ENCODE results near the gene NEU2. TPM values are rescaled to one million over a fixed set of nuclear protein-coding genes. Genes with fewer than 3 reads are reported as not detected.

Gene NEU2
- total and polyA plus RNA-seq, 2 of the 4 experiments (the other 2 are of a cell fraction): not detected

- TF ChIP-seq, protein P1, sequence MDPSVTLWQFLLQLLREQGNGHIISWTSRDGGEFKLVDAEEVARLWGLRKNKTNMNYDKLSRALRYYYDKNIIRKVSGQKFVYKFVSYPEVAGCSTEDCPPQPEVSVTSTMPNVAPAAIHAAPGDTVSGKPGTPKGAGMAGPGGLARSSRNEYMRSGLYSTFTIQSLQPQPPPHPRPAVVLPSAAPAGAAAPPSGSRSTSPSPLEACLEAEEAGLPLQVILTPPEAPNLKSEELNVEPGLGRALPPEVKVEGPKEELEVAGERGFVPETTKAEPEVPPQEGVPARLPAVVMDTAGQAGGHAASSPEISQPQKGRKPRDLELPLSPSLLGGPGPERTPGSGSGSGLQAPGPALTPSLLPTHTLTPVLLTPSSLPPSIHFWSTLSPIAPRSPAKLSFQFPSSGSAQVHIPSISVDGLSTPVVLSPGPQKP (IDR thresholded peaks at IDR 0.05; ENCODE audit: borderline replicate concordance, low read depth, low read length): no peak
- TF ChIP-seq CEBPB (IDR thresholded peaks at IDR 0.05; ENCODE audit: low read depth, low read length) (no peak), POLR2A (IDR thresholded peaks at IDR 0.05; ENCODE audit: low read depth, low read length) (no peak)
These were observed 33.8 kb upstream of the NEU2 start (continued) for GRCh38 chr2:232998666-232998985.

DNA sequence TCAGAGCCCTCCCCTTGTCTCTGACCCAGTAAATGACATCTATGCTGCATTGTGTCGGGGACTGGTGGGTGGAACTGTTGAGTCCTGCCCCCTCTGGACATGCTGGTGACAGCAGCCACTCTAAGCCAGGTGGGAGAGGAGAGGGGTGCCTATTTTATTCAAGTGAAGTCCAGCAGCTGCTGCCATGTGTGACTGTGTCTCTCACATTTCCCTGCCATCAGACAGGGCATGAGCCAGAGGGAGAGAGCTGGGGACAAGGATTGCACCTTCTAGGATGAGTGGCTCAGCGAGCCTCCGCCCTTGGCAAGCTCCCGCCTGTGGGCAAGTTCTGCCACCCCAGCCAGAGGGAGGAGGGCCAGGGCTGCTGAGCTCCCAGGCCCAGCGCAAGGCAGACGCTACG, 33.1 kb upstream of the NEU2 start:
- Histone ChIP-seq H3K79me1 (ENCODE audit: low read depth in 1 of 2, low read length in 2 of 2) (no peaks in the 10 kb centered on the region), H4K91ac (ENCODE audit: insufficient read depth, low read depth, low read length) (no peak overlapping the region), H3K9ac (ENCODE audit: low read depth, low read length) (no peak overlapping the region), H3K14ac (replicated peaks; ENCODE audit: low read depth, low read length) (no peak overlapping the region), H3K27ac (ENCODE audit: insufficient read depth, low read length) (no peak overlapping the region), H3K4me2 (ENCODE audit: low read depth, low read length) (no peak overlapping the region), H2BK120ac (ENCODE audit: low read depth, low read length) (no peak overlapping the region), H4K20me1 (ENCODE audit: insufficient read depth, low read length) (no peaks in the 10 kb centered on the region), H2BK20ac (ENCODE audit: low read depth, low read length) (no peak overlapping the region), H3K36me3 (ENCODE audit: control insufficient read depth, insufficient read depth, low read length) (no peaks in the 10 kb centered on the region), H4K5ac (ENCODE audit: low read depth, low read length) (no peak overlapping the region), H3K9me3 (ENCODE audit: control insufficient read depth, insufficient read depth, low read length) (no peaks in the 10 kb centered on the region), H3K4me1 (ENCODE audit: control insufficient read depth, insufficient read depth, low read length) (no peaks in the 10 kb centered on the region), H3K27me3 (ENCODE audit: control insufficient read depth, insufficient read depth, low read length) (peaks cover 14% of the 10 kb centered on the region), H2AK5ac (ENCODE audit: low read depth, low read length) (no peak overlapping the region), H3K23ac (ENCODE audit: low read depth, low read length) (no peak overlapping the region), H2AFZ (replicated peaks; ENCODE audit: low read length, poor library complexity) (no peak overlapping the region), H3K4me3 (ENCODE audit: insufficient read depth, low read depth, low read length) (no peak overlapping the region), H2AK9ac (replicated peaks; ENCODE audit: low read depth, low read length, poor library complexity) (no peak overlapping the region), H3K4ac (ENCODE audit: low read depth, low read length) (no peak overlapping the region), H3K56ac (ENCODE audit: extremely low read depth, insufficient read depth, low read length) (no peak overlapping the region), H3K18ac (ENCODE audit: low read depth, low read length) (no peak overlapping the region), H4K8ac (ENCODE audit: low read depth in 2 of 2, low read length in 2 of 2) (no peak overlapping the region), H2BK15ac (ENCODE audit: low read depth, low read length) (no peak overlapping the region), H3K9me1 (ENCODE audit: insufficient read depth, low read length) (no peaks in the 10 kb centered on the region), H2BK5ac (ENCODE audit: low read depth, low read length, poor library complexity, severe bottlenecking) (no peak overlapping the region)
- CTCF ChIA-PET: no interaction called here
- DNase-seq: no peak
- WGBS, 2 experiments (ENCODE audit: extremely low coverage in 2 of 2, insufficient read length in 1 of 2): no CpG with 5 or more reads among the region's 7 CpGs
- intact Hi-C loops (cut with micrococcal nuclease) (no loop called here), in situ Hi-C loops (cut with MboI; ENCODE audit: low sequenced_read_pairs) (no loop called here), dilution Hi-C loops (cut with HindIII; ENCODE audit: low sequenced_read_pairs, unreplicated experiment) (no loop called here)
- TF ChIP-seq MAFK (IDR thresholded peaks at IDR 0.05; ENCODE audit: low read depth, low read length) (no peak), FOS (IDR thresholded peaks at IDR 0.05; ENCODE audit: low read depth, low read length) (no peak), CHD1 (IDR thresholded peaks at IDR 0.05; ENCODE audit: low read depth, low read length) (no peak), RFX5 (IDR thresholded peaks at IDR 0.05; ENCODE audit: low read depth, low read length) (no peak), SMC3 (IDR thresholded peaks at IDR 0.05; ENCODE audit: low read depth, low read length) (no peak), POLR2A (IDR thresholded peaks at IDR 0.05; ENCODE audit: low read depth, low read length) (no peak), USF2 (IDR thresholded peaks at IDR 0.05; ENCODE audit: low read depth, low read length) (no peak), NFE2L2 (IDR thresholded peaks at IDR 0.05; ENCODE audit: low read depth, low read length) (no peak), BHLHE40 (IDR thresholded peaks at IDR 0.05; ENCODE audit: low read depth, low read length) (no peak), RAD21 (IDR thresholded peaks at IDR 0.05; ENCODE audit: low read length) (no peak)
- ATAC-seq (ENCODE audit: low read depth): no peak
- no TSS peak for BruUV-seq (replicated peaks)
- POLR2A ChIA-PET (ENCODE audit: unreplicated experiment): no interaction called here

Data from IMR-90 (cell line).